Body of pancreas (tissue), 4 donors: ENCODE measurements around the gene TMA7. TPM values are rescaled to one million over a fixed set of nuclear protein-coding genes. Genes with fewer than 3 reads are reported as not detected.

Experiments used
- ATAC-seq: fragments of 150-250 bp; one replicate; pipeline ENCODE4 v1.9.1; 2016
- DNase-seq, 4 donors: peaks; one replicate each; pipeline ENCODE4 v3.0.0-alpha.2; 2019
- H3K27ac ChIP-seq, 4 donors: fragments of 200-600 bp; sonication (generic); 1 replicate in 3 of 4; 2 replicates in 1 of 4; pipeline versions ENCODE4 v1.5.1 to v1.6.1; 2016 to 2019; ENCODE audit warnings: mild to moderate bottlenecking in 1 of 4, mixed read lengths in 1 of 4, moderate library complexity in 1 of 4
- H3K27me3 ChIP-seq, 2 donors: fragments of 200-600 bp; sonication (generic); one replicate each; pipeline ENCODE4 v1.6.0; 2016; ENCODE audit warnings: mild to moderate bottlenecking in 1 of 2
- H3K36me3 ChIP-seq, 2 donors: fragments of 200-600 bp; sonication (generic); replicated peaks in 1 of 2; 2 replicates each; pipeline ENCODE4 v1.5.1; 2016; ENCODE audit warnings: low read depth in 2 of 2; ENCODE audit not compliant: insufficient read depth in 1 of 2
- H3K4me1 ChIP-seq: fragments of 200-600 bp; sonication (generic); one replicate; pipeline ENCODE4 v1.6.0; 2016
- H3K4me3 ChIP-seq, 2 donors: fragments of 200-600 bp; sonication (generic); 1 replicate in 1 of 2; 2 replicates in 1 of 2; pipeline ENCODE4 v1.5.1; 2016 to 2019
- H3K9me3 ChIP-seq, 3 donors: fragments of 200-600 bp; sonication (generic); 1 replicate in 2 of 3; 2 replicates in 1 of 3; pipeline ENCODE4 v1.5.1; 2016
- POLR2A ChIP-seq, 3 donors: fragments of 450-650 bp; IDR thresholded peaks; one replicate each; pipeline ENCODE4 v1.6.1; 2016; ENCODE audit warnings: antibody characterized with exemption in 3 of 3, mild to moderate bottlenecking in 2 of 3
- WGBS, 2 donors: methylation state at CpG; one replicate each; pipeline ENCODE4 v1.1.5; 2017; 5-methylcytosine and 5-hydroxymethylcytosine counted together
- intact Hi-C: fragments of 100-400 bp; cut with DNase I; formaldehyde crosslinking; loops from one replicate; pipeline ENCODE4 v1.15.1; 2023
- total RNA-seq, 2 donors: library from RNA; depleted of rRNA; stranded (reverse); fragments of >200 nt; gene quantifications; one replicate each; pipeline ENCODE4 v1.1.0, GENCODE V29; 2016
- TF ChIP-seq, protein P1 (sequence below), 7 experiments: fragments of 450-650 bp in 4 of 7; fragments of 200-600 bp in 3 of 7; sonication (generic) in 3 of 7; IDR thresholded peaks; one replicate each; pipeline ENCODE4 v1.5.1; 2016 to 2019; ENCODE audit warnings: antibody characterized with exemption in 7 of 7

The TMA7 gene
- total RNA-seq, 2 donors from 2014 or later = 113 to 156 TPM

DNA sequence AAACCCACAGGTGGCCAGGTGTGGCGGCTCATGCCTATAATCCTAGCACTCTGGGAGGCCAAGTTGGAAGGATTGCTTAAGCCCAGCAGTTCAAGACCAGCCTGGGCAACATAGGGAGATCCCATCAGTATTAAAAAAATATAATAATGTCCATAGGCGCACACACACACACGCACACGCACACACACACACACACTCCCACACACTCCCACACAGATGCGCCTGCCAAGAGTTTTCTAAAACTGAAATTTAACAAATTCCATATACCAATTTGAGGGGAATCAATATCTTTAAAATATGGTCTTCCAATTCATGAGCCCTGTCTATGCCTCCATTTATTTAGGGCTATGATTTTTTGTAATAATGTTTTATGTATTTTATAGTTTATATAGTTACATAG lies 46.9 kb downstream of the TMA7 start:
- no peak overlapping the region for H3K27ac ChIP-seq
- whole genome bisulfite sequencing, 2 donors = 86 to 95% methylated on average over 5 of the region's 5 CpGs
- no peaks in the 10 kb centered on the region for H3K36me3 ChIP-seq
- no peak for TF ChIP-seq POLR2A (IDR thresholded peaks at IDR 0.05)
- TF ChIP-seq, protein P1, sequence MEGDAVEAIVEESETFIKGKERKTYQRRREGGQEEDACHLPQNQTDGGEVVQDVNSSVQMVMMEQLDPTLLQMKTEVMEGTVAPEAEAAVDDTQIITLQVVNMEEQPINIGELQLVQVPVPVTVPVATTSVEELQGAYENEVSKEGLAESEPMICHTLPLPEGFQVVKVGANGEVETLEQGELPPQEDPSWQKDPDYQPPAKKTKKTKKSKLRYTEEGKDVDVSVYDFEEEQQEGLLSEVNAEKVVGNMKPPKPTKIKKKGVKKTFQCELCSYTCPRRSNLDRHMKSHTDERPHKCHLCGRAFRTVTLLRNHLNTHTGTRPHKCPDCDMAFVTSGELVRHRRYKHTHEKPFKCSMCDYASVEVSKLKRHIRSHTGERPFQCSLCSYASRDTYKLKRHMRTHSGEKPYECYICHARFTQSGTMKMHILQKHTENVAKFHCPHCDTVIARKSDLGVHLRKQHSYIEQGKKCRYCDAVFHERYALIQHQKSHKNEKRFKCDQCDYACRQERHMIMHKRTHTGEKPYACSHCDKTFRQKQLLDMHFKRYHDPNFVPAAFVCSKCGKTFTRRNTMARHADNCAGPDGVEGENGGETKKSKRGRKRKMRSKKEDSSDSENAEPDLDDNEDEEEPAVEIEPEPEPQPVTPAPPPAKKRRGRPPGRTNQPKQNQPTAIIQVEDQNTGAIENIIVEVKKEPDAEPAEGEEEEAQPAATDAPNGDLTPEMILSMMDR (IDR thresholded peaks at IDR 0.05) = no peak
- H3K27me3 ChIP-seq = no peaks in the 10 kb centered on the region
- H3K9me3 ChIP-seq = no peaks in the 10 kb centered on the region
- ATAC-seq (no peak), DNase-seq (no peak)
- H3K4me1 ChIP-seq = no peaks in the 10 kb centered on the region
- H3K4me3 ChIP-seq = no peak overlapping the region
- intact Hi-C loops = no loop called here

DNA sequence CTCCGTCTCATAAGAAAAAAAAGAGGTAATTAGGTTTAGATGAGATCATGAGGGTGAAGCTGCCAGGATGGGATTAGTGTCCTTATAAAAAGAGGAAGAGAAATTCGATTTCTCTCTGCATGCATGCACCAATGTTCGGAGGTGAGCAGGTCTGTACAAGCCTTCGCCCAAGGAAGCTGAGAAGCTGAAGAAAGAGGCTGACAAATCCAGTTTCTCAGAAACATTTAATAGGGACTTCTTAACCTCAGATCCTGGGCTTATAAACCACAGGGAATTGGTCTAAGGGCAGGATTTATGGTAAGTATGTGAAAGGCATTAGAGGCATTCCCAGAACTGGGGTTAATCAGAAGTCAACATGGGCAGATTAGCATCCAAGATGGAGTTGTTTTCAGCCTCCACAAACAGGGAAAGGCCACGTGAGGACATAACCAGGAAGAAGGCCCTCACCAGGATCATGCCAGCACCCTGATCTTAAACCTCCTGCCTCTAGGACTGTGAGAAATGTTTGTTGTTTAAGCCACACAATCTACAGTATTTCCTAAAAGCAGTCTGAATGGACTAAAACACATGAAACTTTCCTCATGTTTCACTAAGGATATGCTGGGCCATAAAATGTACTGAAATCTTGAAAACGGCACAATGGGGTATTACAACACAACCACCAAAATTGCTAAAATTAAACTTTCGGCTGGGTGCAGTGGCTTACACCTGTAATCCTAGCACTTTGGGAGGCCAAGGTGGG lies 52.6 kb downstream of the TMA7 start:
- Histone ChIP-seq H3K36me3 (no peaks in the 10 kb centered on the region), H3K9me3 (no peaks in the 10 kb centered on the region), H3K4me3 (no peak overlapping the region), H3K27ac (no peak overlapping the region), H3K4me1 (no peaks in the 10 kb centered on the region), H3K27me3 (no peaks in the 10 kb centered on the region)
- no peak for DNase-seq
- ATAC-seq = no peak
- 73 to 81% methylated on average over 6 to 7 of the region's 7 CpGs for WGBS, 2 donors
- intact Hi-C loops = no loop called here
- no peak for TF ChIP-seq POLR2A (IDR thresholded peaks at IDR 0.05)
- TF ChIP-seq, protein P1 (IDR thresholded peaks at IDR 0.05) = no peak

- no peak for ATAC-seq
- H3K4me1 ChIP-seq = no peaks in the 10 kb centered on the region
- intact Hi-C loops = no loop called here
- DNase-seq = no peak
- H3K36me3 ChIP-seq = no peaks in the 10 kb centered on the region
- H3K27ac ChIP-seq = no peak overlapping the region
- no peak overlapping the region for H3K4me3 ChIP-seq
- no peaks in the 10 kb centered on the region for H3K27me3 ChIP-seq
- WGBS, 2 donors = 91 to 95% methylated on average over 3 of the region's 3 CpGs
- H3K9me3 ChIP-seq = no peaks in the 10 kb centered on the region
- no peak for TF ChIP-seq POLR2A (IDR thresholded peaks at IDR 0.05)
- TF ChIP-seq, protein P1 (IDR thresholded peaks at IDR 0.05) = no peak
Measured at GRCh38 chr3:48493203-48493501, 53.1 kb downstream of the TMA7 start.

Other genes starting within 250 kb of the TMA7 start
- not detected for gene CAMP, start 216.8 kb upstream of the TMA7 start, total RNA-seq
- gene ZNF589, start 199.2 kb upstream of the TMA7 start, total RNA-seq = 10 to 100 TPM in 1 of 2 donors, 1 to 10 TPM in 1; 8.6 to 40.9 TPM
- gene NME6, start 138.9 kb upstream of the TMA7 start, total RNA-seq = 10 to 100 TPM; 22.1 to 33.9 TPM
- not detected for gene SPINK8, start 106.6 kb upstream of the TMA7 start, total RNA-seq
- gene FBXW12, start 68.0 kb upstream of the TMA7 start, total RNA-seq = 10 to 100 TPM in 1 of 2 donors, 1 to 10 TPM in 1; 3.4 to 23.7 TPM
- gene PLXNB1, start 10.2 kb upstream of the TMA7 start, total RNA-seq = 100 to 1,000 TPM; 118 to 311 TPM
- 1 to 10 TPM in 1 of 2 donors, under 1 TPM in 1; 0.33 to 2.6 TPM for gene CCDC51, start 138 bp upstream of the TMA7 start, total RNA-seq
- 1 to 10 TPM; 2.6 to 4.3 TPM for gene ATRIP, start 6.5 kb downstream of the TMA7 start, total RNA-seq
- gene SHISA5, start 63.9 kb downstream of the TMA7 start, total RNA-seq = 10 to 100 TPM; 46.5 to 48.5 TPM
- 10 to 100 TPM in 1 of 2 donors, 1 to 10 TPM in 1; 8.9 to 11.4 TPM for gene PFKFB4, start 116.5 kb downstream of the TMA7 start, total RNA-seq
- gene UCN2, start 123.5 kb downstream of the TMA7 start, total RNA-seq = not detected
- gene COL7A1, start 155.1 kb downstream of the TMA7 start, total RNA-seq = 1 to 10 TPM in 1 of 2 donors, under 1 TPM in 1; 0.52 to 2.3 TPM
- 100 to 1,000 TPM in 1 of 2 donors, 10 to 100 TPM in 1; 92.9 to 161 TPM for gene UQCRC1, start 169.4 kb downstream of the TMA7 start, total RNA-seq
- gene TMEM89, start 181.5 kb downstream of the TMA7 start, total RNA-seq = not detected
- gene SLC26A6, start 195.2 kb downstream of the TMA7 start, total RNA-seq = 10 to 100 TPM; 17.8 to 35.0 TPM
- gene CELSR3, start 222.6 kb downstream of the TMA7 start, total RNA-seq = 1 to 10 TPM in 1 of 2 donors, under 1 TPM in 1; 0.66 to 2.6 TPM
- gene NCKIPSD, start 245.7 kb downstream of the TMA7 start, total RNA-seq = 10 to 100 TPM; 16.6 to 22.1 TPM